Dedifferentiated amniotic fluid mesenchymal stem cell (primary cell): ENCODE measurements around the gene SLC35D2.
A peak's percentile ranks its signal among the peaks of the same experiment; 100 is the strongest.
"Not testable (repeated sequence)": the region's sequence is repeated elsewhere in the genome, so short reads cannot be mapped to it uniquely, and the experiment has no call there.

Source experiments
- DNase-seq: peaks from one replicate; pipeline ENCODE4 v3.0.0-alpha.2; 2016; ENCODE audit errors: extremely low spot score

The SLC35D2 gene

DNA sequence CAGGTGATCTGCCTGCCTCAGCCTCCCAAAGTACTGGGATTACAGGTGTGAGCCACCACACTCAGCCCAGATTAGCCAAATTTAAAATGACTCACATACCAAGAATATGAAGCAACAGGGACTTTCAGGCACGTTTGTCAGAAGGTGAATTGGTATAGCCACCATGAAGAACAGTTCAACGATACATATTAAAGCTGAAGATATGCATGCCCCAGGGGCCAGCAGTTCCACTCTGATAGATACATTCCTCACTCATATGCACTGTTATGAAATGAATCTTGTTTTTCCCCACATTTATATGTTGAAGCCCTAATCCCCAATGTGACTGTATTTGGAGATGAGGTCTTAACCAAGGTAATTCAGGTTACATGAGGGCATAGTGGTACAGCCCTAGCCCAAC, 22.5 kb downstream of the SLC35D2 start:
- DNase-seq = no peak

DNA sequence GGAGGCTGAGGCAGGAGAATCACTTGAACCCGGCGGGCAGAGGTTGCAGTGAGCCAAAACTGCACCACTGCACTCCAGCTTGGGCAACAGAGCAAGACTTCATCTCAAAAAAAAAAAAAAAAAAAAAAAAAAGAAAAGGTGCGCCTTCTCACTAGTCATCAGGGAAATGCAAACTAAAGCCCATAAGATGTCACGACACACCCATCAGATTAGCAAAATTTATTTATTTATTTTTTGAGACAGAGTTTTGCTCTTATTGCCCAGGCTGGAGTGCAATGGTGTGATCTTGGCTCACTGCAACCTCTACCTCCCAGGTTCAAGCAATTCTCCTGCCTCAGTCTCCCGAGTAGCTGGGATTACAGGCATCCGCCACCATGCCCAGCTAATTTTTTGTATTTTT, 23.0 kb downstream of the SLC35D2 start:
- DNase-seq = not testable (repeated sequence)

DNA sequence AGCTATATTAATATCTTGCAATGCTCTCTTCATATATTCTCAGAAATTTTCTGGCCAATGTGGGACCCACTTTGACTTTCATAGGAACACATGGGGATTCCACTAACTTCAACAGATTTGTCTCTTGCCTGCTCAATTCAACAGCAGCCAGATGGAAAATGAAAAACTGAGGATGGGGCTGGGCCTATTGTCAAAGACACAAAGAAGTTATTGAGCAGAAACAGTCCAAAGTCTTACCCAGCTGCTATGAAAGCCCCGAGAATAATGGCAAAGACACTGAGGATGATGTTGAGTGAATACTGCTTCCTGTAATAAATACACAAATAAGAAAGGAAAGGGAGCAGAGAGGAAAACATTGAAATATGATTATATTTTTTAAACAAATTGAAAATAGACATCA, 32.6 kb downstream of the SLC35D2 start:
- no peak for DNase-seq

DNA sequence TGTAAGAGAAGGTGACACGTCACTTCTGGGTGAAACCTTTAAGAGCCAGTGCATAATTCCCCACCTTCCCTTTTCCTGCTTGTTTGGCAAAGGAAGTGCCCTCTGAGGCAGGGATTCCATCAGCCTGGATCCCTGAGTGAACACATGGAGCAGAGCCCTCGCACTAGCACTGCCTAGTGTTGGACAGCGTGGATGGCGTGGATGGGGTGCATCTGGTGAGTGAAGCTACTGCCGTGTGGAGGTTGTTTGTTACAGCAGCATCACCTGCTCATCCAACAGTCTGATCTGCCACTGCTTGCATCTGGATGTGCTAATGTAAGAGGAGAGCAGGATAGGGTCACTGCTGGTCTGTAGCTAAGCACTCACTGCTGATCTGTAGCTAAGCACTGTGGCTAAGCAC, 35.2 kb downstream of the SLC35D2 start:
- no peak for DNase-seq

DNA sequence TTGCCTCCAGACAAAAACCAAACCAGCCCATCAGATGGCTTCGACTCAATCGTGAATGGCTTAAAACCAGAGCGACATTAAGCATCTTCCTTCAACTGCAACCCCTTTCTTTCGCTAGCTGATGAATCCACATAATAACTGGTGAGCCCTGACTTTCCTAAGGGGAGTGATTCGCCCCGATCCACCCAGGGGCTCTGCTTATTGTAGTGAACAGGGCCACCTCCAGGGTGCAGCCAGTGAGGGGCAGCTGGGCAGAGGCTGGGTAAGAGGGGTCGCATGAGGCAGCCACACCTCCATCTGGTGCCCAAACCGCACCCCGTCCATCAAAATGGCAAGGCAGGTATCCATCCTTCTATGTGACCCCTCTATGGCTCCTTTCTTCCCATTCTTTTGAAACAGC, 38.0 kb downstream of the SLC35D2 start:
- DNase-seq = no peak

DNA sequence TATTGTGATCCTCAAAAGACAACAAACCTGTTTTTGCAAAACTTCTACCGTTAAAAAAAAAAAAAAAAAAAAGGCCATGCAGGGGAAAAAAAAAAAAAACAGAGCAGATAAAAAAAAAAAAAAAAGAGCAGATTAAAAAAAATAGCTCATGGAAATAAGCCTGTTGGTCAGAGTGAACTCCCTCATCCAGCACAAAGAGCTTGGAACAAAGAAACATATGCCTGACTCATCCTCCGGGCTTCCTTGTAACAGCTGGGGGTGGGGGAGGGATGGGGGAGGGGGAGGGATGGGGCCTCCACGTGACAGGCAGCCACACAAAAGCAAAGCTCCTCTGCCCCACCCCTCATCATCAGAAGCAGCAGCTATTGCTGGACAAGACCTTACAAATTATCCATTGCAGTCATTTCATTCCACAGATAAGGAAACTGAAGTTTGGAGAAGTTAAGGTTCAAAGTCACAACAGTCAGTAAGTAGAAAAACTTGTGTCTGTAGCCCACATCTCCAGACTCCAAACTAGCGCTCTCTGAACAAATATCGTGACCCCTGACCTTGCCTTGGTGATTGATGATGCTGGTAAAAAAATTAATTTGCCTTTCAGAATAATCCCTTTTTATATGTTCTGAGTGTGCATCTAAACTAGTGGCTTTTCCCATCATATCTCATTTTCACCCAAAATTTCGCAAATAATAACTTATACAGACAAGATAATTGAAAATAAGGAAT, 38.9 kb downstream of the SLC35D2 start:
- peak; percentile 79 for DNase-seq

DNA sequence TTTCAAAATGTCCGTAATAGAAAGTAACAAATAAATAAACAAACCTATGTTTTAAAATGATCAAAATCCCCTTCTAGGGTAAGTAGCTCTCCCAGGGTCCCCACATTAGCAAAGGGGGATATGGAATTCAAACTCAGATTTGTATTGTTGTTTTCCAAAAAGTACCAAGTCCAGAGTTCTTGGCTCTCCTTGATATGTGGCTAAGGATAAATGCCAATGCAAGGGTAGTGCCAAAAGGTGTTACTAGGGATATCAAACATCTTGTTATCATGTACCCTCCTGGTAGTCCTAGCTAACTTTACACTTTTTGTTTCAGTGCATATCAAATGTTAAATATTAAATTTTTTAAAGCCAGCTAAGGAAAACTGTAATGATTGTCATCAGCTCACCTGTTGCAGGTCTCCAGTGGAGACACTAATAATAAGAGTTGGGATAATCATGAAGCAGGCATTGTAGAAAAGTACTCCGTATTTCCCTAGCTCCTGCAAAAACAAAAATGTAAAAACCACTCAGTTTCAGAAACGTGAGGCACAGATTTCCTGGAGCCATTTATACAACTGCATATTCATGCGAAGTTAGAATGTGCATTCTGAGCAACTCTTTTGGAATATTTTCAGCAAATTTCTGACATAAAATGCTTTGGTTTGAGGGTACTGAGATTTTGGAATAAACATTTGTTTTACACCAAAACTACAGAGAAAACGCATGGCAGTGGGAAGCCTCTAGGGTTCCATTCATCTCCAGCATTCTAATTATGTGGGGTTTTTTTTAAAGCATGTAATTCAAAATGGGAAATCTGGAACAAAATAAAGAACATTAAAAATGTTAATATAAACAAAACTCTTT, 39.8 kb downstream of the SLC35D2 start:
- no peak for DNase-seq

DNA sequence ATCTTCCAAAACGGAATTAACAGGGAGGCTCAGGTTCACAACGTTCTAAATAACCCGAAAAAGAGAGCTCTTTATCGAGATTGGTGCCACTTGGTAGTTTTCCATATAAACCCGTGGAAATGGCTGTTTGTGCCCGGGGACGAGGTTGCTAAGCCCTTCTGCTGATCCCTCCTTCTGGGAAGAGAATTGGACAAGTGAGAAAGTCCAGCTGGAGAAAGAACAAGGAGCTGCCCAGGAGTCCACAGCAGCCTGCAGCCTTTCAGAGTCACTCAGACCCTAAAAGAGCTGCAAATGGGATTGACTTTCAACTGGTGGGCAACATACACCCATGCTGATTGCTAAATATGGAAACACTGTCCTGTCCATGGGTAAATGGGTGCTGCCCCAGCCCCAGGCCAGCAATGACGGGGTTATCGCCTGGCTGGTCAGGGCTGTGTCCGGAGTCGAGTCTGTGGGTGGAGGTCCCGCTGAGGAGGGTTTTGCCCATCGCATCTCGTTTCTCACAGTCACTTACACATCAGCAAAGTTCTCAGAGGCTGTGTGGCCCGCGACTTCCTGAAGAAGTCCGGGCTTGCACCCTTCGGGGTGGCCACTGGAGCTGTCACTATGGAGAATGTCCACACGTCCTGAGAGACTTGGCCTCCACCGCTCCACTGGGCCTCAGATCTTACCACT, 40.8 kb downstream of the SLC35D2 start:
- DNase-seq = no peak

DNA sequence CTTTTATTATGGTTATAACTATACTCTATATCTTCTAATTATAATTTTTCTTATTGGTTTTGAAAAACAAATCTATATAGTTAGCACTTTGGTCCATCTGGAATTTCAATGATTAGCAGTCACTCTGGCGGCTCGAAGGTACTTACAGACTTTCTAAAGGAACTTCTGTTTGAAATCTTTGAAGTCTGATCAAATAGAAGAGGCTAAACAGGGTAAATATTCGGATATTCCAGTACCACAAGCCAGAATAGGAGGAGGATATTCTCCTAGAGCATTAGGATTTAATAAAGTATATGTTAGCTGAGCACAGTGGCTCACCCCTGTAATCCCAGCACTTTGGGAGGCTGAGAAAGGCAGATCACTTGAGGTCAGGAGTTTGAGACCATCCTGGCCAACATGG, 42.8 kb downstream of the SLC35D2 start:
- DNase-seq = no peak

DNA sequence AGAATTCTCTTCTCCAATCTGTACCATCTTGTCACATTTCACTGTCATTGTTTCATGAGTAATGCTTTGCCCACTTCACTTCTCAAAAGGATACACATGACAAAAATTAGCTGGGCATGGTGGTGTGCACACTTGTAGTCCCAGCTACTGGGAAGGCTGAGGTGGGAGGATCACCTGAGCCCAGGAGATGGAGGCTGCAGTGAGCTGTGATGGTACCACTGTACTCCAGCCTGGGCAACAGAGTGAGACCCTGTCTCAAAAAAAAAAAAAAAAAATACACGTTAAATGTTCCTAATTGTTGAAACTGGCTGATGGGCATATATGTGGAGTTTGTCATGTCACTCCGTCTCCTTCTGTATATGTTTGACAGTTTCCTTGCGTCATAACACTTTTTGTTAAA, 45.2 kb downstream of the SLC35D2 start:
- DNase-seq = no peak

DNA sequence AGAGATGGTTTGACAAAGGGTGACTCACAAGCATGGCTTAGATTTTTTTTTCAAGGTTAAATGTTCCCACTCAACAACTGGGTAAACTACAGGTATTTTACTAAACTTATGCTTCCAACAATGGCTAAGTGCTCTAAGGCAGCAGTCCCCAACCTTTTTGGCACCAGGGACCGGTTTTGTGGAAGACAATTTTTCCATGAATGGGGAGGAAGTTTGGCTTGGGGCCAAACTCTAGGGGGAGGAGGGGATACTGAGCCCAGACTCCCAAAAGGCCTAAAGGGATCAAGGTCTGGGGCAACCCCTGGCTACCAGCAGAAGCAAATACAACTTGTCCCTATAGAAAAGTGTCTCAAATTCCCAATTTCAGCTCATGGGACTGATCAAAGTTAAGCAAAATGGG, 49.6 kb downstream of the SLC35D2 start:
- DNase-seq = no peak

DNA sequence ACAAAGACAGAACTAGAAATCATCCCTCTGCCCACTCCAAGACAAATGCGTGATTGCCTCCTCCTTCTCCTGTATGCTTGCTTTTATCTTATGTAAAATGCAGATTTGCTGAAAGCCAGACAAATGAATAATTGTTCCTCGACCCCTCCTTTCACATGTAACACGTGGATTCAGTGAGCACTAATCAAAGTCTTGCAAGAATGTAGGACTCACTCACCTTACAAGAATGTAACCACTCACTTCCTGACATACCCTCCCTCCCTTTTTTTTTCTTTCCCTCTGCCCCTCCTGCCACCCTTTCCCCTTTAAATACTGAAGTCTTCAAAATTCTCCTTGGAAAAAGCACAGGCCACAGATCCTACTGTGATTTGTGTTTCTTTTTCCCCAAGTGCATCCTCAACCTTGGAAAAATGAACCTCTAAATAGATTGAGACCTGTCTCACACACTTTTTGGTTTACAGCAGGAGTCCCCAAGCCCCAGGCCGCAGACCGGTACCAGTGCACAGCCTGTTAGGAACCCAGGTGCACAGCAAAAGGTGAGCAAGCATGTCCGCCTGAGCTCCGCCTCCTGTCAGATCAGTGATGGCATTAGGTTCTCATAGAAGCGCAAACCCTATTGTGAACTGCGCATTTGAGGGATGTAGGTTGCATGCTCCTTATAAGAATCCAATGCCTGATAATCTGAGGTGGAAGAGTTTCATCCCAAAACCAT, 52.1 kb downstream of the SLC35D2 start:
- DNase-seq = no peak

DNA sequence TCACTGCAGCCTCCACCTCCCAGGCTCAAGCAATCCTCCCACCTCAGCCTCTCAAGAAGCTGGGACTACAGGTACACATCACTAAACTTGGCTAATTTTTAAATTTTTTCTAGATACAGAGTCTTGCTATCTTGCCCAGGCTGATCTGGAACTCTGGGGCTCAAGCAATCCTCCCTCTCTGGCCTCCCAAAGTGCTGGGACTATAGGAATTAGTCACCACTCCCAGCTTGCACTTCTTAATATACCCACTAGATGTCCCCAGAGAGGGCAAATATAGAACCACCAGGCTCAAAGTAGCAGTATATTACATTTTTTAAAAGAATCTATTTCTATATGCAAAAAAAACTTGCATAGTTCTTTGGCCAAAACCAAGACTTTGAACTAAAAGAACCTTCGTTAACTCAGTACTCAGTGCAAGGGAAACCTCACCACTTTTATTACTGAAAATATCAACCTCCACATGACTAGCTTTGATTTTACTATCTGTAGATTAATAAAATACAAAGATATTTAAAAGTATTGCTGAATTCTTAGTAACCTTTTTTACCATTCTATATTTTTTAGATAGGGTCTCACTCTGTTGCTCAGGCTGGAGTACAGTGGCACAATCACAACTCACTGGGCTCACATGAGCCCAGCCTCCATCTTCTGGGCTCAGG, 55.7 kb downstream of the SLC35D2 start:
- DNase-seq = peak; percentile 81

DNA sequence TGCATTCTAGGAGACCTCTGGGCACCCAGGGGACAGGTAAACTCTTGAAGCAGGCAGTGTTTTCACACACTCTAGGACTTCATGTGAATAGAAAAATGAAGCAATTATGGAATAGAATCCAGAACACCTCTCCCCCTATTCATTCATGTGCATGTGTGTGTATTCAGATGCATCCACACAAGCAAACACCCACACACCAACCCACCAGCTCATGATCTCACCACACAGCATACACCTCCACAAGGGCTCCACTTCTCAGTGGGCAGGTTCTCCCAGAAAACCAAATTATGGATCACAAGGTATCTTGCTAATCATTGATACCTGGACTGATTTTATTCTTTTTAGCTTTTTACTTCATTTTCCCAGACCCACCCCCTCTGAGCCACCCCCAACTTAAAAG, 60.3 kb downstream of the SLC35D2 start:
- DNase-seq = no peak

DNA sequence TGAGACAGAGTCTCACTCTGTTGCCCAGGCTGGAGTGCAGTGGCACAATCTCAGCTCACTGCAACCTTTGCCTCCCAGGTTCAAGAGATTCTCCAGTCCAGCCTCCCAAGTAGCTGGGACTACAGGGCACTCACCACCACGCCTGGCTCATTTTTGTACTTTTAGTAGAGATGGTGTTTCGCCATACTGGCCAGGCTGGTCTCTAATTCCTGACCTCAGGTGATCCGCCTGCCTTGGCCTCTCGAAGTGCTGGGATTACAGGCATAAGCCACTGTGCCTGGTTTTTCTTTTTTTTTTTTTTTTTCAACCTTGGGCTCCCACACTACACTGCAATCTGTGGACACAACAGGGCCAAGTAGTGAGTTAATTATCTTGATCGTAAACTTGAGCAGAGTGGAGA, 60.8 kb downstream of the SLC35D2 start:
- DNase-seq = not testable (repeated sequence)

DNA sequence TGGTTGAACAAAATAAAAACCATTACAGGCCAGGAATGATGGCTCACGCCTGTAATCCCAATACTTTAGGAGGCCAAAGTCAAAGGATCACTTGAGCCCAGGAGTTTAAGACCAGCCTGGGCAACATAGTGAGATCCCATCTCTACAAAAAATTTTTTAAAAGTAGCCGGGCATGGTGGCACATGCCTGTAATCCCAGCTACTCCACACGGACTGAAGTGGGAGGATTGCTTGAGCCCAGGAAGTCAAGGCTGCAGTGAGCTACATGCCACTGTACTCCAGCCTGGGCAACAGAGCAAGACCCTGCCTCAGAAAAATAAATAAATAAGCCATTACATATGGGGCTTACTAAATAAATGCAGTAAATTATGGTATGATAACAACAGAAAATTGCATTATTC, 61.3 kb downstream of the SLC35D2 start:
- not testable (repeated sequence) for DNase-seq

DNA sequence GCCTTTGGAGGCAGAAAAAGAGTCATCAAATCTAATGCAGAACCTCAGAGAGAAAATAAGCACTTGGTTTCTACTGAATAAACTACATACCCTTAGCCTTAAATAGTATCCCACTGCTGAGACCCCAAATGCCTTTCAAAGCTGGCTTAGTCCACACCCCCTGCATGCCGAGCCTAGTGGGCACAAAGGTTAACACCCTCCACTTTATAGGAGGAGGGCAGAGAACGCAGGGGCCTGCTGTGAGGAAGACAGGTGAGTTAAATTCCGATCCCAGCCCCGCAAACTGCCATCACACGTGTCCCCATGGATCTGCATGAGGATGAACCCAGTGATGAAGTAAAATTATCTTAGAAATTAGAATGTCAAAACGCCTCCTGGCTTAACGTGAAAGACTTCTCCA, 62.0 kb downstream of the SLC35D2 start:
- no peak for DNase-seq

DNA sequence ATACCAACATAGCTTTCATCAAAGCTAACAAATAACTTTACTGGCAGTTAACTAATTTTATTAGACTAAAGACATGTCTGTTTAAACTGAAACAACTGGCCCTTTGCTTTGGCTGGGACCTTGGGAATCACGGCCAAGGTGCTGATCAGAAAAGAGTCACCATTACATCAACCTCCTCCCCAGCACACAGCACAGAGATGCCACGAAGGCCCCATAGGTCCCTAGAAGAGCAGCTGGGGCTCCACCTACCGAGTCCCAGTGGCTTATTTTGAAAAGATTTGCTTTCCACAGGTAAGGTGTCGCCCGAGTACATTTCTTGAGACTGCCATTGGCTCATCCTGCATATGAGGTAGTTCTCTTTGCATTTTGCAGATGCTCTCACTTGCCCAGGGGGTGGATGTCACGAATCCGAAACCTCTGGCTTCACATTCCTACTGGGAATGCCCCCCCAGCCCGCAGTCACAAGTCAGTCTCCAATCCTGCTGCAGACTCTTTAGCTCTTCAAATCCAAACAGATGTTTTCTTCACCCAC, 62.7 kb downstream of the SLC35D2 start:
- DNase-seq = no peak

DNA sequence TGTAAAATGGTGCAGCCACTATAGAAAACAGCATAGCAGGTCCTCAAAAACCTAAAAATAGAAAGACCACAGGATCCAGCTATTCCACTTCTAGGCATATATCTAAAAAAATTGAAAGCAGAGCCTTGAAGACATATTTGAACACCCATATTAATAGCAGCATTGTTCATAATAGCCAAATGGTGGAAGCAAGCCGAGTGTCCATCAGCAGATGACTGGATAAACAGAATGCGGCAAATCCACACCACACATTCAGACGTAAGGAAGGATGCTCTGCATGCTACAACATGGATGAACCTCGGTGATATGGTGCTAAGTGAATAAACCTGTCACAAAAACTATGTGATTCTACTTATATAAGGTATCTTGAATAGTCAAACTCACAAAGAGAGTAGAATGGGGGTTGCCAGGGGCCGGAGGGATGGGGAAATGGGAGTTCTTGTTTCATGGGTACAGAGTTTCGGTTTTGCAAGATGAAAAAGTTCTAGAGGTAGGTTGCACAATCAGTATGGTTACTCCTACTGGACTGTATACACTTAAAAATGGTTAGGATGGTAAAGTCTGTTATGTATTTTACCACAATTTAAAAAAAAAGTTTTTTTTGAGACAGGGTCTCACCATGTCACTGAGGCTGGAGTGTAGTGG, 64.5 kb downstream of the SLC35D2 start:
- DNase-seq = no peak

DNA sequence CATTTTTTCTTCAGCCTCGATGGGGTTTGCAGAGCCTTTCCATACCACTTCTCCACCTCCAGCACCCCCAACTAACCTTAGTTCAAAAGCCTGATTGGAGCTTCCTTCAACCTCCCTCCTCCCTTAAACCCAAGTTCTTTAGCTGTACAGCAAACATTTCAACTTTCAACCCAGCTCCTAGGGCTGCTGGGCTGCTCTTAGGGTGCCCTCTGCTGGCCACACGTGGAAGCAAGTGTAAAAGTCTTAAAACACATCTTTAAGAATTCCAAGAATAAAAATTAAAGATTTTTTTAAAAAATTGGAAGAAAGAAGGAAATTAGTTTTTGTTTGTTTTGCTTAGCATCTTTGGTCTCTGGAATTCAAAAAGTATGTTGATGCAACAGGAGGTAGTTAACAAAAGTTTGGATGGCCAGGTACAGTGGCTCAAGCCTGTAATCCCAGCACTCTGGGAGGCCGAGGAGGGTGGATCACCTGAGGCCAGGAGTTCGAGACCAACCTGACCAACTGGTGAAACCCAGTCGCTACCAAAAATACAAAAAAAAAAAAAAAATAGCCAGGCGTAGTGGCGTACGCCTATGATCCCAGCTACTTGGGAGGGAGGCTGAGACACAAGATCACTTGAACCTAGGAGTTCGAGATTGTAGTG, 66.1 kb downstream of the SLC35D2 start:
- peak; percentile 65 for DNase-seq
